T-helper 17 cell (primary cell): ENCODE results near the gene GATAD2B. TPM values are rescaled to one million over a fixed set of nuclear protein-coding genes. Genes with fewer than 3 reads are reported as not detected.
A peak's percentile ranks its signal among the peaks of the same experiment; 100 is the strongest.

Experiments used
- ATAC-seq: fragments of 150-1000 bp; cut with Tn5 transposase; 2 replicates; pipeline ENCODE4 v1.10.0; 2021; ENCODE audit warnings: mild to moderate bottlenecking, moderate library complexity
- DNase-seq, 3 donors: peaks; one replicate each; pipeline versions ENCODE4 v3.0.0 to v3.0.0-alpha.2; 2020 to 2021
- H3K9me3 ChIP-seq: one replicate; pipeline ENCODE4 v1.7.0; 2013; ENCODE audit warnings: low read length, mild to moderate bottlenecking; ENCODE audit not compliant: control insufficient read depth, poor library complexity, severe bottlenecking
- H3K27ac Mint-ChIP-seq: one replicate; pipeline ENCODE4 v1.8.0; 2022; ENCODE audit warnings: mild to moderate bottlenecking, moderate library complexity, mixed read lengths
- H3K27me3 Mint-ChIP-seq: one replicate; pipeline ENCODE4 v1.8.0; 2022; ENCODE audit warnings: mixed read lengths
- H3K36me3 Mint-ChIP-seq: one replicate; pipeline ENCODE4 v1.8.0; 2022; ENCODE audit warnings: low read depth, mixed read lengths
- H3K4me1 Mint-ChIP-seq: one replicate; pipeline ENCODE4 v1.8.0; 2022; ENCODE audit warnings: mild to moderate bottlenecking, mixed read lengths
- H3K4me3 Mint-ChIP-seq: one replicate; pipeline ENCODE4 v1.8.0; 2022; ENCODE audit warnings: mild to moderate bottlenecking, moderate library complexity, mixed read lengths
- total RNA-seq, 4 donors: library from RNA in 2 of 4; stranded (reverse) in 2 of 4; gene quantifications; one replicate each; pipeline ENCODE4 v1.2.3 and lab custom pipeline; 2022 to 2026

GATAD2B gene
- total RNA-seq, 2 donors from 2014 or later, result 63.3 to 72.9 TPM

- DNase-seq (no peak), ATAC-seq (no peak)
- no peak overlapping the region for H3K4me3 Mint-ChIP-seq
- H3K9me3 ChIP-seq, result no peaks in the 10 kb centered on the region
- H3K4me1 Mint-ChIP-seq, result peaks cover 17% of the 10 kb centered on the region
- H3K27ac Mint-ChIP-seq, result no peak overlapping the region
- no peaks in the 10 kb centered on the region for H3K36me3 Mint-ChIP-seq
- H3K27me3 Mint-ChIP-seq, result no peaks in the 10 kb centered on the region
Observed at GRCh38 chr1:153881751-153882150, 41.0 kb downstream of the GATAD2B start.

- DNase-seq, result no peak
- no peaks in the 10 kb centered on the region for H3K27me3 Mint-ChIP-seq
- no peaks in the 10 kb centered on the region for H3K36me3 Mint-ChIP-seq
- H3K9me3 ChIP-seq, result no peaks in the 10 kb centered on the region
- peaks cover 20% of the 10 kb centered on the region for H3K4me1 Mint-ChIP-seq
- H3K4me3 Mint-ChIP-seq, result no peak overlapping the region
- ATAC-seq, result peak; percentile 54
- no peak overlapping the region for H3K27ac Mint-ChIP-seq
Observed at GRCh38 chr1:153880962-153881361, 41.8 kb downstream of the GATAD2B start.

GRCh38 chr1:153880024-153880423 lies 42.7 kb downstream of the GATAD2B start:
- DNase-seq, result no peak
- H3K27me3 Mint-ChIP-seq, result no peaks in the 10 kb centered on the region
- no peak for ATAC-seq
- peak overlapping the region; percentile 21 for H3K4me3 Mint-ChIP-seq
- H3K9me3 ChIP-seq, result no peaks in the 10 kb centered on the region
- no peaks in the 10 kb centered on the region for H3K36me3 Mint-ChIP-seq
- peaks cover 21% of the 10 kb centered on the region for H3K4me1 Mint-ChIP-seq
- H3K27ac Mint-ChIP-seq, result no peak overlapping the region

GRCh38 chr1:153877112-153877511 lies 45.7 kb downstream of the GATAD2B start:
- Mint-ChIP-seq H3K4me1 (peaks cover 22% of the 10 kb centered on the region), H3K36me3 (no peaks in the 10 kb centered on the region), H3K27me3 (no peaks in the 10 kb centered on the region), H3K4me3 (no peak overlapping the region), H3K27ac (peak overlapping the region; percentile 87)
- H3K9me3 ChIP-seq, result no peaks in the 10 kb centered on the region
- no peak for DNase-seq
- no peak for ATAC-seq

GRCh38 chr1:153872934-153873333 lies 49.8 kb downstream of the GATAD2B start:
- Mint-ChIP-seq H3K27ac (no peak overlapping the region), H3K36me3 (peaks cover 2% of the 10 kb centered on the region), H3K27me3 (no peaks in the 10 kb centered on the region), H3K4me3 (no peak overlapping the region), H3K4me1 (peaks cover 26% of the 10 kb centered on the region)
- ATAC-seq (no peak), DNase-seq (no peak)
- H3K9me3 ChIP-seq, result no peaks in the 10 kb centered on the region

- peaks cover 2% of the 10 kb centered on the region for H3K36me3 Mint-ChIP-seq
- ATAC-seq (no peak), DNase-seq (no peak)
- peaks cover 24% of the 10 kb centered on the region for H3K4me1 Mint-ChIP-seq
- no peak overlapping the region for H3K4me3 Mint-ChIP-seq
- H3K9me3 ChIP-seq, result no peaks in the 10 kb centered on the region
- no peak overlapping the region for H3K27ac Mint-ChIP-seq
- H3K27me3 Mint-ChIP-seq, result no peaks in the 10 kb centered on the region
Observed at GRCh38 chr1:153872331-153872730, 50.4 kb downstream of the GATAD2B start.

- Mint-ChIP-seq H3K27me3 (no peaks in the 10 kb centered on the region), H3K4me3 (no peak overlapping the region), H3K27ac (peak overlapping the region; percentile 29), H3K36me3 (peaks cover 2% of the 10 kb centered on the region), H3K4me1 (peaks cover 27% of the 10 kb centered on the region)
- ATAC-seq (no peak), DNase-seq (no peak)
- no peaks in the 10 kb centered on the region for H3K9me3 ChIP-seq
Observed at GRCh38 chr1:153869486-153869885, 53.3 kb downstream of the GATAD2B start.

- peaks cover 24% of the 10 kb centered on the region for H3K4me1 Mint-ChIP-seq
- no peaks in the 10 kb centered on the region for H3K9me3 ChIP-seq
- H3K4me3 Mint-ChIP-seq, result peak overlapping the region; percentile 9
- no peak for DNase-seq
- H3K36me3 Mint-ChIP-seq, result peaks cover 4% of the 10 kb centered on the region
- peak overlapping the region; percentile 57 for H3K27ac Mint-ChIP-seq
- no peaks in the 10 kb centered on the region for H3K27me3 Mint-ChIP-seq
- ATAC-seq, result no peak
Observed at GRCh38 chr1:153866045-153866850, 56.5 kb downstream of the GATAD2B start.

GRCh38 chr1:153860285-153860684 lies 62.5 kb downstream of the GATAD2B start:
- no peaks in the 10 kb centered on the region for H3K9me3 ChIP-seq
- Mint-ChIP-seq H3K27me3 (no peaks in the 10 kb centered on the region), H3K4me1 (peaks cover 14% of the 10 kb centered on the region), H3K4me3 (no peak overlapping the region), H3K36me3 (peaks cover 4% of the 10 kb centered on the region), H3K27ac (peak overlapping the region; percentile 47)
- ATAC-seq (no peak), DNase-seq (no peak)

GRCh38 chr1:153857505-153857904 lies 65.3 kb downstream of the GATAD2B start:
- H3K9me3 ChIP-seq, result no peaks in the 10 kb centered on the region
- H3K4me3 Mint-ChIP-seq, result no peak overlapping the region
- ATAC-seq, result no peak
- no peak overlapping the region for H3K27ac Mint-ChIP-seq
- DNase-seq, result no peak
- peaks cover 16% of the 10 kb centered on the region for H3K4me1 Mint-ChIP-seq
- H3K36me3 Mint-ChIP-seq, result peaks cover 2% of the 10 kb centered on the region
- H3K27me3 Mint-ChIP-seq, result no peaks in the 10 kb centered on the region

- Mint-ChIP-seq H3K4me3 (no peak overlapping the region), H3K4me1 (peaks cover 16% of the 10 kb centered on the region), H3K27me3 (no peaks in the 10 kb centered on the region), H3K27ac (no peak overlapping the region), H3K36me3 (peaks cover 2% of the 10 kb centered on the region)
- ATAC-seq (no peak), DNase-seq (no peak)
- H3K9me3 ChIP-seq, result no peaks in the 10 kb centered on the region
Observed at GRCh38 chr1:153856763-153857162, 66.0 kb downstream of the GATAD2B start.

GRCh38 chr1:153852170-153852569 lies 70.6 kb downstream of the GATAD2B start:
- no peak for DNase-seq
- Mint-ChIP-seq H3K4me3 (no peak overlapping the region), H3K4me1 (peaks cover 27% of the 10 kb centered on the region), H3K27me3 (no peaks in the 10 kb centered on the region), H3K27ac (peak overlapping the region; percentile 8), H3K36me3 (peaks cover 2% of the 10 kb centered on the region)
- no peaks in the 10 kb centered on the region for H3K9me3 ChIP-seq
- ATAC-seq, result no peak

- Mint-ChIP-seq H3K4me3 (no peak overlapping the region), H3K27me3 (no peaks in the 10 kb centered on the region), H3K27ac (peak overlapping the region; percentile 53), H3K36me3 (peaks cover 2% of the 10 kb centered on the region), H3K4me1 (peaks cover 26% of the 10 kb centered on the region)
- H3K9me3 ChIP-seq, result no peaks in the 10 kb centered on the region
- ATAC-seq, result peak; percentile 45
- no peak for DNase-seq
Observed at GRCh38 chr1:153849487-153850185, 73.1 kb downstream of the GATAD2B start.
